ENCODE results near the gene ELL2. TPM values are rescaled to one million over a fixed set of nuclear protein-coding genes. Genes with fewer than 3 reads are reported as not detected.

Gene ELL2
- total and polyA plus RNA-seq, 2 of the 13 experiments (the other 11 are each of a cell fraction or from before 2014, with no cell fraction given): 78.9 to 97.1 TPM

DNA sequence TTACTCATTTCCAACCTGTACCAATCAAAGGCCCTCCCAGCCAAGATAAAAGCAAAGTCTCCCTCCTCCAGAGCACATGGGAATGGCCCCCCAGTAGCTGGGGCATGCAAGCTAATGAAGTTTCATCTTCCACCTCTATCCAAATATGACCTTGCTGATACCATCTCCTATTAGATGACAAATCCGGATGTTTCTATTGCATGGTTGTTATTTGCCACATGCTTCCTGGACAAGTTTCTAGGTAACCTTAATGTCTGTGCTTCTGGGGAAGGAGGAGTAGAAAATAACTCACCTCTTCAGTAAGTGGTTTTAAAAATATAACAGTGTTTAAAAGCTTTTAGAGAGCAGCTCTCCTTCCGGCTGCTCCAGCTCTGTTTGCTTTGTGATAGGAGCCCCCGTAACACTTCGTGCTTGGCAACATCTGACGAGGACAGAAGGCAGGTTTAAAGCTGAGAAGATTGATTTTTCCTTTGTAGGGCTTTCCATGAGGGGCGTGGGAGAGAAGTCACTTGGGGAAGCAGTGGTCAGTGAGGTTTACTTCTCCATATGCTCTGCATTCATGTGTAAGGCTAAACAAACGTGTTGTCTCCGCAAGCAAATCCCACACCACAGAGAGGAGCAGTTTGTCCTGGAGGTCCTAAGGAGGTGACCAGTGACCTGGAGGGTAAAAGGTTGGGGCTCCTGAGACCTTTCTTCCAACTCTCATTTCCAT is 98.8 kb downstream of the ELL2 start (continued):
- TF ChIP-seq LCORL (IDR thresholded peaks at IDR 0.05): no peak
- TF ChIP-seq LCORL (CRISPR knock-in tag; IDR thresholded peaks at IDR 0.05): peak; percentile 50
- TF ChIP-seq ZNF703 (CRISPR knock-in tag; IDR thresholded peaks at IDR 0.05; ENCODE audit: borderline replicate concordance): no peak
- no peak for TF ChIP-seq MATR3 (CRISPR knock-in tag; IDR thresholded peaks at IDR 0.05)
- no peak for TF ChIP-seq U2AF2 (IDR thresholded peaks at IDR 0.05; ENCODE audit: low read depth, low read length)
- TF ChIP-seq PCBP2 (optimal IDR thresholded peaks at IDR 0.05; ENCODE audit: low read depth, low read length, poor library complexity, severe bottlenecking): no peak
- no peak for TF ChIP-seq ZNF629 (CRISPR knock-in tag; conservative IDR thresholded peaks at IDR 0.05)
- no peak for TF ChIP-seq ZNF567 (CRISPR knock-in tag; IDR thresholded peaks at IDR 0.05; ENCODE audit: borderline replicate concordance)
- TF ChIP-seq HNRNPUL1 (IDR thresholded peaks at IDR 0.05; ENCODE audit: low read depth, low read length): no peak
- TF ChIP-seq, protein P1, sequence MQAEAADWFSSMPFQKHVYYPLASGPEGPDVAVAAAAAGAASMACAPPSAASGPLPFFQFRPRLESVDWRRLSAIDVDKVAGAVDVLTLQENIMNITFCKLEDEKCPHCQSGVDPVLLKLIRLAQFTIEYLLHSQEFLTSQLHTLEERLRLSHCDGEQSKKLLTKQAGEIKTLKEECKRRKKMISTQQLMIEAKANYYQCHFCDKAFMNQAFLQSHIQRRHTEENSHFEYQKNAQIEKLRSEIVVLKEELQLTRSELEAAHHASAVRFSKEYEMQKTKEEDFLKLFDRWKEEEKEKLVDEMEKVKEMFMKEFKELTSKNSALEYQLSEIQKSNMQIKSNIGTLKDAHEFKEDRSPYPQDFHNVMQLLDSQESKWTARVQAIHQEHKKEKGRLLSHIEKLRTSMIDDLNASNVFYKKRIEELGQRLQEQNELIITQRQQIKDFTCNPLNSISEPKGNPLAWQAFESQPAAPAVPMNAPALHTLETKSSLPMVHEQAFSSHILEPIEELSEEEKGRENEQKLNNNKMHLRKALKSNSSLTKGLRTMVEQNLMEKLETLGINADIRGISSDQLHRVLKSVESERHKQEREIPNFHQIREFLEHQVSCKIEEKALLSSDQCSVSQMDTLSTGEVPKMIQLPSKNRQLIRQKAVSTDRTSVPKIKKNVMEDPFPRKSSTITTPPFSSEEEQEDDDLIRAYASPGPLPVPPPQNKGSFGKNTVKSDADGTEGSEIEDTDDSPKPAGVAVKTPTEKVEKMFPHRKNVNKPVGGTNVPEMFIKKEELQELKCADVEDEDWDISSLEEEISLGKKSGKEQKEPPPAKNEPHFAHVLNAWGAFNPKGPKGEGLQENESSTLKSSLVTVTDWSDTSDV (CRISPR knock-in tag; IDR thresholded peaks at IDR 0.05): no peak
- TF ChIP-seq SALL1 (CRISPR knock-in tag; IDR thresholded peaks at IDR 0.05): peak; percentile 80
- TF ChIP-seq ZKSCAN1 (IDR thresholded peaks at IDR 0.05; ENCODE audit: low read length): 0 out of 2 replicates have a peak, but pooled peaks have one; percentile 6
- no peak for TF ChIP-seq ZNF431 (CRISPR knock-in tag; IDR thresholded peaks at IDR 0.05; ENCODE audit: borderline replicate concordance, low read depth)
- TF ChIP-seq GRHL1 (CRISPR knock-in tag; conservative IDR thresholded peaks at IDR 0.05): no peak
- no peak for TF ChIP-seq ZNF737 (CRISPR knock-in tag; IDR thresholded peaks at IDR 0.05; ENCODE audit: borderline replicate concordance)
- TF ChIP-seq NBN (conservative IDR thresholded peaks at IDR 0.05): no peak
- no peak for TF ChIP-seq SP2 (CRISPR knock-in tag; IDR thresholded peaks at IDR 0.05)
- 0 out of 2 replicates have a peak, but pooled peaks have one; percentile 36 for TF ChIP-seq ZMAT3 (CRISPR knock-in tag; conservative IDR thresholded peaks at IDR 0.05)
- TF ChIP-seq GABPA (IDR thresholded peaks at IDR 0.05; ENCODE audit: low read depth, low read length): no peak
- TF ChIP-seq GABPA (CRISPR knock-in tag; IDR thresholded peaks at IDR 0.05; ENCODE audit: low read depth): no peak
- no peak for TF ChIP-seq JDP2 (CRISPR knock-in tag; IDR thresholded peaks at IDR 0.05; ENCODE audit: borderline replicate concordance)
- no peak for TF ChIP-seq ZSCAN31 (CRISPR knock-in tag; IDR thresholded peaks at IDR 0.05; ENCODE audit: low read depth)
- TF ChIP-seq HDAC6 (IDR thresholded peaks at IDR 0.05; ENCODE audit: low read depth, low read length): no peak
- TF ChIP-seq RNF219 (CRISPR knock-in tag; IDR thresholded peaks at IDR 0.05): no peak
- TF ChIP-seq, protein P2, sequence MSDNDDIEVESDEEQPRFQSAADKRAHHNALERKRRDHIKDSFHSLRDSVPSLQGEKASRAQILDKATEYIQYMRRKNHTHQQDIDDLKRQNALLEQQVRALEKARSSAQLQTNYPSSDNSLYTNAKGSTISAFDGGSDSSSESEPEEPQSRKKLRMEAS (IDR thresholded peaks at IDR 0.05): no peak
- no peak for TF ChIP-seq SP140L (CRISPR knock-in tag; IDR thresholded peaks at IDR 0.05; ENCODE audit: borderline replicate concordance)

Measured in HepG2 (cell line).